ENCODE data around the gene SKIC8.
A peak's percentile ranks its signal among the peaks of the same experiment; 100 is the strongest.

SKIC8 gene

DNA sequence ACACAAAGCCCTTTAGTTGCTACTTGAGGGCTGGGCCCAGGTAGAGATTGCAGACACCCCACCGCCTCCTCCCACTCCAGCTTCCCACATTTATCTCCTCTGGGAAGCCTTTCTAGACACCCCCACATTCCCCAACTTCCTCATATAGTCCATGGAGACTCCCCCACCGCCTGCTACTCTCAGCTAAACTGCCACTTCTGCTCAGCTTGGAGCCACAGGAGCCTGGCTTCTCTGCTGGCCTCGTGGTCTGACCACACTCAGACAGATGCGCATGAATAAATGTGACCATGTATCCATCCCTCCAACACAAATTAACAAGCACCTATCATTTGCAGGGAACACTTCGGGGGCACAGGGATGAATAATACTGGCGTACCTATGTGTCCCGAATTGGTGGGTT is 54.5 kb downstream of the SKIC8 start:
- Histone ChIP-seq H2BK15ac (ENCODE audit: low read length) (peak overlapping the region; percentile 70), H3K79me1 (ENCODE audit: low read depth, low read length) (no peaks in the 10 kb centered on the region), H2AFZ (ENCODE audit: low read length) (no peak overlapping the region), H4K91ac (ENCODE audit: low read depth, low read length, poor library complexity) (no peak overlapping the region), H2BK12ac (ENCODE audit: low read length) (no peak overlapping the region), H3K27me3 (ENCODE audit: control insufficient read depth in 3 of 3, insufficient read depth in 3 of 3, low read depth in 1 of 3, low read length in 3 of 3) (peaks cover 0 to 6% (median 0%) of the 10 kb centered on the region in 3 experiments), H3K23ac (ENCODE audit: low read depth, low read length, poor library complexity) (no peak overlapping the region), H3K18ac (ENCODE audit: low read length) (no peak overlapping the region), H3K4me2 (ENCODE audit: insufficient read depth, low read length, poor library complexity, severe bottlenecking) (no peak overlapping the region), H3K4me3 (ENCODE audit: low read length in 2 of 2) (no peak overlapping the region), H2BK5ac (ENCODE audit: low read length) (peak overlapping the region; percentile 44), H3K4ac (ENCODE audit: low read length) (no peak overlapping the region), H3K9ac (ENCODE audit: low read depth, low read length, poor library complexity) (no peak overlapping the region), H2AK5ac (ENCODE audit: low read depth, low read length) (no peak overlapping the region), H3K4me1 (ENCODE audit: control insufficient read depth in 2 of 2, insufficient read depth in 1 of 2, low read depth in 1 of 2, low read length in 2 of 2) (peaks cover 3 to 5% of the 10 kb centered on the region in 2 donors), H2BK120ac (ENCODE audit: low read depth, low read length) (no peak overlapping the region), H3K27ac (replicated peaks; ENCODE audit: low read length) (no peak overlapping the region), H3K9me3 (replicated peaks in 1 of 2; ENCODE audit: control insufficient read depth in 2 of 2, insufficient read depth in 1 of 2, low read depth in 1 of 2, low read length in 2 of 2) (peaks cover 0 to 2% of the 10 kb centered on the region in 2 donors), H3K36me3 (replicated peaks in 1 of 2; ENCODE audit: control insufficient read depth in 2 of 2, insufficient read depth in 2 of 2, low read length in 2 of 2) (no peaks in the 10 kb centered on the region), H3K14ac (ENCODE audit: low read length) (no peak overlapping the region), H4K8ac (ENCODE audit: low read depth, low read length) (peak overlapping the region; percentile 20)
- no CpG with 5 or more reads among the region's 7 CpGs for WGBS, 2 donors (ENCODE audit: extremely low coverage in 2 of 2, insufficient read length in 2 of 2, insufficient replicate concordance in 1 of 2)
- no peak for DNase-seq (ENCODE audit: low spot score)

DNA sequence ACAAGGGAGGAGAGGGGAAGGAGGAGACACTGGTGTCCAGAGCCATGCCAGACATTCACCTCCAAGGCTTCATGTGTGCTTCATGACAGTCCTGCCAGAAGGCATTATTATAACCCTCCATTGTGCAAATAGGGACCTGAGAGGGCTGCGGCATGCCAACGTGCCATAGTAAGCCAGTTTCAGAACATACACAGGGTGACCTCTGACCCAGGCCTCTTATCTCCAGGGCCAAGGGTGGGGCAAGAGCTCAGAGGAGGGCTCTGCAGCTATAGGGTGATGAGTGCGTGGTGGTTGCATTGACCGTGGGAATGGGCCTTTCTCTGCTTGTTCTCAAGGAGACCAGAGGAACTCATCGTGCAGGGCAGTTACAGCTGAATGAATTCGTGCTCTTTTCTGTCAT is 55.3 kb downstream of the SKIC8 start:
- Histone ChIP-seq H2BK15ac (ENCODE audit: low read length) (no peak overlapping the region), H4K91ac (ENCODE audit: low read depth, low read length, poor library complexity) (no peak overlapping the region), H3K14ac (ENCODE audit: low read length) (no peak overlapping the region), H3K36me3 (replicated peaks in 1 of 2; ENCODE audit: control insufficient read depth in 2 of 2, insufficient read depth in 2 of 2, low read length in 2 of 2) (no peaks in the 10 kb centered on the region), H2BK5ac (ENCODE audit: low read length) (peak overlapping the region; percentile 44), H3K9ac (ENCODE audit: low read depth, low read length, poor library complexity) (no peak overlapping the region), H3K23ac (ENCODE audit: low read depth, low read length, poor library complexity) (no peak overlapping the region), H2BK120ac (ENCODE audit: low read depth, low read length) (no peak overlapping the region), H3K18ac (ENCODE audit: low read length) (no peak overlapping the region), H3K79me1 (ENCODE audit: low read depth, low read length) (no peaks in the 10 kb centered on the region), H3K4me3 (ENCODE audit: low read length in 2 of 2) (peak overlapping the region in 1 of 2 donors; percentile 15), H3K4me2 (ENCODE audit: insufficient read depth, low read length, poor library complexity, severe bottlenecking) (no peak overlapping the region), H3K9me3 (replicated peaks in 1 of 2; ENCODE audit: control insufficient read depth in 2 of 2, insufficient read depth in 1 of 2, low read depth in 1 of 2, low read length in 2 of 2) (peaks cover 0 to 2% of the 10 kb centered on the region in 2 donors), H2AK5ac (ENCODE audit: low read depth, low read length) (no peak overlapping the region), H3K27me3 (ENCODE audit: control insufficient read depth in 3 of 3, insufficient read depth in 3 of 3, low read depth in 1 of 3, low read length in 3 of 3) (peaks cover 0 to under 1% (median 0%) of the 10 kb centered on the region in 3 experiments), H3K27ac (replicated peaks; ENCODE audit: low read length) (no peak overlapping the region), H4K8ac (ENCODE audit: low read depth, low read length) (no peak overlapping the region), H3K4me1 (ENCODE audit: control insufficient read depth in 2 of 2, insufficient read depth in 1 of 2, low read depth in 1 of 2, low read length in 2 of 2) (peaks cover 3 to 5% of the 10 kb centered on the region in 2 donors), H2BK12ac (ENCODE audit: low read length) (no peak overlapping the region), H2AFZ (ENCODE audit: low read length) (no peak overlapping the region), H3K4ac (ENCODE audit: low read length) (no peak overlapping the region)
- WGBS, 2 donors (ENCODE audit: extremely low coverage in 2 of 2, insufficient read length in 2 of 2, insufficient replicate concordance in 1 of 2): no CpG with 5 or more reads among the region's 6 CpGs
- no peak for DNase-seq (ENCODE audit: low spot score)

- H3K9ac ChIP-seq (ENCODE audit: low read depth, low read length, poor library complexity): no peak overlapping the region
Measured at GRCh38 chr15:78243491-78243941, 55.9 kb downstream of the SKIC8 start.

DNA sequence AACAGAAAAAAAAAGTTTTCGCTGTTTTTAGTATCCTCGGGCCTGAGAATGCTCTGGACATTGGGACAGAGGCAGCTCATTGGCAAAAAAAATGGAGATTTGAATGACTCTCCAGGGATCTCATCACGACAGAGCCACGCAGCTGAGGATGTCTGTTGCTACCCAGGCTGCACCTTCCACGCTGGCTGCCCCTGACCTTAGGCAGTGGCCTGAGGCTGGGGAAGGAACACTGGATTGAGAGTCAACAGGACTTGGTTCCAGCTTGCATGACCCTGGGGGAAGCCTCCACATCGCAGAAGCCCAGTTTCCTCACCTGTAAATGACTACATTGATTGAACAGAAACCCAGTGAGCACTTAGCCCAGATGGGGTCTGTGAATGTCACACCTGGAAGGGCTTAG is 56.4 kb downstream of the SKIC8 start:
- H3K4me1 ChIP-seq (ENCODE audit: control insufficient read depth in 2 of 2, insufficient read depth in 1 of 2, low read depth in 1 of 2, low read length in 2 of 2): peaks cover 3 to 5% of the 10 kb centered on the region in 2 donors
- H3K79me1 ChIP-seq (ENCODE audit: low read depth, low read length): no peaks in the 10 kb centered on the region
- no peak overlapping the region for H3K14ac ChIP-seq (ENCODE audit: low read length)
- H3K9me3 ChIP-seq (replicated peaks in 1 of 2; ENCODE audit: control insufficient read depth in 2 of 2, insufficient read depth in 1 of 2, low read depth in 1 of 2, low read length in 2 of 2): peaks cover 0 to 2% of the 10 kb centered on the region in 2 donors
- no peaks in the 10 kb centered on the region for H3K27me3 ChIP-seq (ENCODE audit: control insufficient read depth in 3 of 3, insufficient read depth in 3 of 3, low read depth in 1 of 3, low read length in 3 of 3)
- no peak overlapping the region for H4K91ac ChIP-seq (ENCODE audit: low read depth, low read length, poor library complexity)
- peak overlapping the region; percentile 59 for H2AFZ ChIP-seq (ENCODE audit: low read length)
- H2BK120ac ChIP-seq (ENCODE audit: low read depth, low read length): no peak overlapping the region
- H3K4me3 ChIP-seq (ENCODE audit: low read length in 2 of 2): no peak overlapping the region
- H3K9ac ChIP-seq (ENCODE audit: low read depth, low read length, poor library complexity): no peak overlapping the region
- no peak overlapping the region for H2BK5ac ChIP-seq (ENCODE audit: low read length)
- no peak overlapping the region for H3K23ac ChIP-seq (ENCODE audit: low read depth, low read length, poor library complexity)
- H4K8ac ChIP-seq (ENCODE audit: low read depth, low read length): no peak overlapping the region
- no peak overlapping the region for H2BK12ac ChIP-seq (ENCODE audit: low read length)
- no peaks in the 10 kb centered on the region for H3K36me3 ChIP-seq (replicated peaks in 1 of 2; ENCODE audit: control insufficient read depth in 2 of 2, insufficient read depth in 2 of 2, low read length in 2 of 2)
- no peak overlapping the region for H3K4ac ChIP-seq (ENCODE audit: low read length)
- H3K18ac ChIP-seq (ENCODE audit: low read length): no peak overlapping the region
- no CpG with 5 or more reads among the region's 6 CpGs for WGBS, 2 donors (ENCODE audit: extremely low coverage in 2 of 2, insufficient read length in 2 of 2, insufficient replicate concordance in 1 of 2)
- H2BK15ac ChIP-seq (ENCODE audit: low read length): no peak overlapping the region
- DNase-seq (ENCODE audit: low spot score): no peak
- no peak overlapping the region for H3K4me2 ChIP-seq (ENCODE audit: insufficient read depth, low read length, poor library complexity, severe bottlenecking)
- no peak overlapping the region for H3K27ac ChIP-seq (replicated peaks; ENCODE audit: low read length)
- H2AK5ac ChIP-seq (ENCODE audit: low read depth, low read length): no peak overlapping the region

More at GRCh38 chr15:78243491-78243941, 55.9 kb downstream of the SKIC8 start:
- Histone ChIP-seq H2BK5ac (ENCODE audit: low read length) (no peak overlapping the region), H3K23ac (ENCODE audit: low read depth, low read length, poor library complexity) (no peak overlapping the region), H3K4me1 (ENCODE audit: control insufficient read depth in 2 of 2, insufficient read depth in 1 of 2, low read depth in 1 of 2, low read length in 2 of 2) (peaks cover 3 to 5% of the 10 kb centered on the region in 2 donors), H4K91ac (ENCODE audit: low read depth, low read length, poor library complexity) (no peak overlapping the region), H2AFZ (ENCODE audit: low read length) (peak overlapping the region; percentile 59), H3K27ac (replicated peaks; ENCODE audit: low read length) (no peak overlapping the region), H3K36me3 (replicated peaks in 1 of 2; ENCODE audit: control insufficient read depth in 2 of 2, insufficient read depth in 2 of 2, low read length in 2 of 2) (no peaks in the 10 kb centered on the region), H3K79me1 (ENCODE audit: low read depth, low read length) (no peaks in the 10 kb centered on the region), H2BK12ac (ENCODE audit: low read length) (no peak overlapping the region), H3K4me2 (ENCODE audit: insufficient read depth, low read length, poor library complexity, severe bottlenecking) (no peak overlapping the region), H4K8ac (ENCODE audit: low read depth, low read length) (no peak overlapping the region), H3K18ac (ENCODE audit: low read length) (no peak overlapping the region), H2AK5ac (ENCODE audit: low read depth, low read length) (no peak overlapping the region), H3K4ac (ENCODE audit: low read length) (no peak overlapping the region), H3K14ac (ENCODE audit: low read length) (no peak overlapping the region), H2BK120ac (ENCODE audit: low read depth, low read length) (no peak overlapping the region), H2BK15ac (ENCODE audit: low read length) (no peak overlapping the region), H3K9me3 (replicated peaks in 1 of 2; ENCODE audit: control insufficient read depth in 2 of 2, insufficient read depth in 1 of 2, low read depth in 1 of 2, low read length in 2 of 2) (peaks cover 0 to 2% of the 10 kb centered on the region in 2 donors), H3K27me3 (ENCODE audit: control insufficient read depth in 3 of 3, insufficient read depth in 3 of 3, low read depth in 1 of 3, low read length in 3 of 3) (no peaks in the 10 kb centered on the region), H3K4me3 (ENCODE audit: low read length in 2 of 2) (no peak overlapping the region)
- DNase-seq (ENCODE audit: low spot score): no peak
- WGBS, 2 donors (ENCODE audit: extremely low coverage in 2 of 2, insufficient read length in 2 of 2, insufficient replicate concordance in 1 of 2): no CpG with 5 or more reads among the region's 6 CpGs

Measured in neuronal stem cell (in vitro differentiated cells).